ENCODE data around the gene TSNAXIP1.

TSNAXIP1 gene

GRCh38 chr16:67806428-67807147 is at the start of gene TSNAXIP1, which contains the start of gene RANBP10:
Gene TSNAXIP1 (plus strand): TSS chr16:67806889. CDS start chr16:67807150, 261 bp downstream.
Gene RANBP10 (minus strand): TSS chr16:67806560. CDS start chr16:67806536, 24 bp downstream.
- H3F3A ChIP-seq (ENCODE audit: insufficient read depth, low read length) = no peaks in the 10 kb centered on the region

GRCh38 chr16:67758006-67758405 is 48.7 kb upstream of the TSNAXIP1 start:
- no peaks in the 10 kb centered on the region for H3K9me2 ChIP-seq (replicated peaks; ENCODE audit: insufficient read depth, low read length)
- H4K20me1 ChIP-seq (ENCODE audit: insufficient read depth, low read length) = no peaks in the 10 kb centered on the region
- no peaks in the 10 kb centered on the region for H3K9me3 ChIP-seq (replicated peaks; ENCODE audit: insufficient read depth, low read length)
- no peak for TF ChIP-seq EZH2 (optimal IDR thresholded peaks at IDR 0.05; ENCODE audit: low read depth, low read length)
- no peak for TF ChIP-seq CTCF (IDR thresholded peaks at IDR 0.05; ENCODE audit: low read length)
- no peak for TF ChIP-seq EZH2phosphoT487 (IDR thresholded peaks at IDR 0.05; ENCODE audit: low read length)
- H3K27me3 ChIP-seq (replicated peaks; ENCODE audit: insufficient read depth, low read length) = no peaks in the 10 kb centered on the region
- H2AFZ ChIP-seq (ENCODE audit: low read length) = no peak overlapping the region
- no peaks in the 10 kb centered on the region for H3F3A ChIP-seq (ENCODE audit: insufficient read depth, low read length)
- no peaks in the 10 kb centered on the region; the same call in 1 of the 2 replicates for H3K36me3 ChIP-seq (replicated peaks; ENCODE audit: insufficient read depth, low read length)
- 0 out of 2 replicates have a peak, but pooled peaks cover 4% of the 10 kb centered on the region for H3K4me1 ChIP-seq (ENCODE audit: low read length)
- H3K27ac ChIP-seq (ENCODE audit: low read length) = no peak overlapping the region
- H3K79me2 ChIP-seq (ENCODE audit: low read length) = peaks cover 2% of the 10 kb centered on the region; the same call in 1 of the 2 replicates
- no peak overlapping the region for H3K4me2 ChIP-seq (ENCODE audit: low read depth, low read length)
- H3K4me3 ChIP-seq (ENCODE audit: low read length) = no peak overlapping the region
- no peak for DNase-seq
- no peak overlapping the region for H3K9ac ChIP-seq (ENCODE audit: low read length)

More at GRCh38 chr16:67806428-67807147, at the start of gene TSNAXIP1, which contains the start of gene RANBP10:
- Histone ChIP-seq H3K9me2 (replicated peaks; ENCODE audit: insufficient read depth, low read length) (no peaks in the 10 kb centered on the region), H3K27me3 (replicated peaks; ENCODE audit: insufficient read depth, low read length) (no peaks in the 10 kb centered on the region), H3K4me2 (ENCODE audit: low read depth, low read length) (peak within 1 kb of the TSS; percentile 90), H3K36me3 (replicated peaks; ENCODE audit: insufficient read depth, low read length) (no peaks in the 10 kb centered on the region), H3K27ac (ENCODE audit: low read length) (peak within 1 kb of the TSS; percentile 33; the same call in 1 of the 2 replicates), H3K9me3 (replicated peaks; ENCODE audit: insufficient read depth, low read length) (no peaks in the 10 kb centered on the region), H3K79me2 (ENCODE audit: low read length) (peaks cover 45% of the 10 kb centered on the region), H3K4me3 (ENCODE audit: low read length) (peak within 1 kb of the TSS; percentile 89), H2AFZ (ENCODE audit: low read length) (peak within 1 kb of the TSS; percentile 83), H3K9ac (ENCODE audit: low read length) (peak within 1 kb of the TSS; percentile 82), H3K4me1 (ENCODE audit: low read length) (peaks cover 9% of the 10 kb centered on the region), H4K20me1 (ENCODE audit: insufficient read depth, low read length) (no peaks in the 10 kb centered on the region)
- TF ChIP-seq EZH2phosphoT487 (IDR thresholded peaks at IDR 0.05; ENCODE audit: low read length) (no peak), EZH2 (optimal IDR thresholded peaks at IDR 0.05; ENCODE audit: low read depth, low read length) (no peak), CTCF (IDR thresholded peaks at IDR 0.05; ENCODE audit: low read length) (no peak)
- DNase-seq = peak; percentile 99

GRCh38 chr16:67758966-67759365 is 47.7 kb upstream of the TSNAXIP1 start:
- Histone ChIP-seq H3K79me2 (ENCODE audit: low read length) (peaks cover 2% of the 10 kb centered on the region; the same call in 1 of the 2 replicates), H3K4me2 (ENCODE audit: low read depth, low read length) (no peak overlapping the region), H4K20me1 (ENCODE audit: insufficient read depth, low read length) (no peaks in the 10 kb centered on the region), H3F3A (ENCODE audit: insufficient read depth, low read length) (no peaks in the 10 kb centered on the region), H3K9me3 (replicated peaks; ENCODE audit: insufficient read depth, low read length) (no peaks in the 10 kb centered on the region), H3K9me2 (replicated peaks; ENCODE audit: insufficient read depth, low read length) (no peaks in the 10 kb centered on the region), H3K36me3 (replicated peaks; ENCODE audit: insufficient read depth, low read length) (no peaks in the 10 kb centered on the region; the same call in 1 of the 2 replicates), H3K4me3 (ENCODE audit: low read length) (no peak overlapping the region), H3K27me3 (replicated peaks; ENCODE audit: insufficient read depth, low read length) (no peaks in the 10 kb centered on the region), H3K9ac (ENCODE audit: low read length) (no peak overlapping the region), H2AFZ (ENCODE audit: low read length) (no peak overlapping the region), H3K4me1 (ENCODE audit: low read length) (0 out of 2 replicates have a peak, but pooled peaks cover 4% of the 10 kb centered on the region), H3K27ac (ENCODE audit: low read length) (no peak overlapping the region)
- no peak for DNase-seq
- no peak for TF ChIP-seq CTCF (IDR thresholded peaks at IDR 0.05; ENCODE audit: low read length)
- no peak for TF ChIP-seq EZH2 (optimal IDR thresholded peaks at IDR 0.05; ENCODE audit: low read depth, low read length)
